Activated T-helper 2 cell treated with anti-CD3 and anti-CD28 coated beads, Interferon-gamma antibody, Interleukin-2, Interleukin-4, amounts not matched to agents 10 μg/mL and 5 μg/mL and 100 μg/mL, durations not matched to agents 14 hours and 24 hours and 36 hours (primary cell): Measurements from ENCODE around the gene FAM78A. TPM values are rescaled to one million over a fixed set of nuclear protein-coding genes. Genes with fewer than 3 reads are reported as not detected.
"Not testable (repeated sequence)": the region's sequence is repeated elsewhere in the genome, so short reads cannot be mapped to it uniquely, and the experiment has no call there.

Experiments
- DNase-seq: peaks from one replicate; pipeline ENCODE4 v3.0.0; 2021; ENCODE audit warnings: low spot score
- H3K27ac Mint-ChIP-seq: one replicate; pipeline ENCODE4 v1.8.0; 2021; ENCODE audit warnings: mixed read lengths
- H3K27me3 Mint-ChIP-seq: one replicate; pipeline ENCODE4 v1.8.0; 2021; ENCODE audit warnings: low read depth, mixed read lengths
- H3K36me3 Mint-ChIP-seq: one replicate; pipeline ENCODE4 v1.8.0; 2021; ENCODE audit warnings: low read depth, mixed read lengths
- H3K4me1 Mint-ChIP-seq: one replicate; pipeline ENCODE4 v1.8.0; 2021; ENCODE audit warnings: low read depth, mixed read lengths
- H3K4me3 Mint-ChIP-seq: one replicate; pipeline ENCODE4 v1.8.0; 2021; ENCODE audit warnings: low read depth, mild to moderate bottlenecking, moderate library complexity, mixed read lengths
- H3K9me3 Mint-ChIP-seq: one replicate; pipeline ENCODE4 v1.8.0; 2021; ENCODE audit warnings: mixed read lengths
- intact Hi-C: fragments of 100-400 bp; cut with micrococcal nuclease; formaldehyde crosslinking; loops from one replicate; pipeline ENCODE4 v1.15.1; 2023
- total RNA-seq: library from RNA; stranded (reverse); gene quantifications from 2 replicates; pipeline ENCODE4 v1.2.3, GENCODE V29; 2022

FAM78A gene
- total RNA-seq, 1 donor from 2014 or later = 55.3 TPM

- Mint-ChIP-seq H3K4me1 (peaks cover 38% of the 10 kb centered on the region), H3K36me3 (peaks cover 60% of the 10 kb centered on the region), H3K27me3 (no peaks in the 10 kb centered on the region), H3K27ac (peak overlapping the region; percentile 97), H3K9me3 (no peaks in the 10 kb centered on the region), H3K4me3 (peak overlapping the region; percentile 100)
- intact Hi-C loops = loop anchor here (1.0 to 10.0 kb wide), 7 partner anchors 37 to 1240 kb away; partner anchors contain the start of genes NUP214 and POMT1
- DNase-seq = no peak
Observed at GRCh38 chr9:131274674-131275331, 1.5 kb downstream of the FAM78A start.

DNA sequence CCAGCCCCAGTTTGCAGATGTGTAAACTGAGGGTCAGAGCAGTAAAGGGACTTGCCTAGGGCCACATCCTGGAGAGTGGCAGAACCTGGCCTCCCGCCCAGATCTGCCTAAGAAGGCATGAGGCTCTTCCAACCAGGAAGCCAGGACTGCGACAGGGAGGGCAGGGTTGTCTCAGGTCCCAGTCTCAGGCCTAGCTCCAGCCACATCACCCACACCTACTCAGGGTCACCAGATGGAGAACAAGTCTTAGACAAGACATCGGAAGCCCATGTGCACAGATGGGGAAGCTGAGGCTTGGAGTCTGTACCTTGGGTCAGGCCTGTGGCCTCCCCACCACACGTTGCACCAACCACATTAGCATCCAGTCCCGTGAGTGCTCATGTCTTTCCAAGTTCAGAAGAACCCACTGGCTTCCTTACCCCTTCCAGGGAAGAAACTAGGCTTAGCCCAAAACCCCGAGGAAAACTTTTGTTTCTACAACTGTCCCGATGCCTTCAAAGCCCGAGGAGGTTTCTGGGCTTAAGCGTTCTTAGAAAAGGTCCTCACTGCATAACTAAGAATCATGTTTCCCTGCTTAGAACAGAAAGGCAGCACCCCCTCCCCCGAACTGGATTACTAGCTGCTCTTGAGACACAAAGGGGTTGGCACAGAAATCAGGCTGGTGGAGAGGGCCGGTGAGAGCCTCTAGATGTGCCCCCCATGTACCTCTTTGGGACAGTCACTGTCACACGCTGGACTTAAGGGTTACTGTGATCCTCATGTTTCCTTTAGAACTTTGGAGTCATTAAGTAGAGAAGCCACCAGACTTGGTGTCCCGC lies 2.2 kb downstream of the FAM78A start:
- DNase-seq = no peak
- intact Hi-C loops = loop anchor here (1.0 to 10.0 kb wide), 5 partner anchors 36 to 1239 kb away; no protein-coding TSS in a partner anchor
- H3K4me1 Mint-ChIP-seq = peaks cover 43% of the 10 kb centered on the region
- H3K9me3 Mint-ChIP-seq = no peaks in the 10 kb centered on the region
- H3K27me3 Mint-ChIP-seq = no peaks in the 10 kb centered on the region
- H3K4me3 Mint-ChIP-seq = peak overlapping the region; percentile 100
- peak overlapping the region; percentile 97 for H3K27ac Mint-ChIP-seq
- H3K36me3 Mint-ChIP-seq = peaks cover 63% of the 10 kb centered on the region

- Mint-ChIP-seq H3K27me3 (no peaks in the 10 kb centered on the region), H3K27ac (peak overlapping the region; percentile 97), H3K36me3 (peaks cover 64% of the 10 kb centered on the region), H3K9me3 (no peaks in the 10 kb centered on the region), H3K4me1 (peaks cover 38% of the 10 kb centered on the region), H3K4me3 (peak overlapping the region; percentile 100)
- DNase-seq = no peak
- intact Hi-C loops = loop anchor here (5.0 to 10.0 kb wide), 3 partner anchors 124 to 1238 kb away; no protein-coding TSS in a partner anchor
Observed at GRCh38 chr9:131273146-131273855, 3.0 kb downstream of the FAM78A start.

- Mint-ChIP-seq H3K36me3 (peaks cover 64% of the 10 kb centered on the region), H3K4me3 (peak overlapping the region; percentile 100), H3K4me1 (peaks cover 41% of the 10 kb centered on the region), H3K9me3 (no peaks in the 10 kb centered on the region), H3K27ac (peak overlapping the region; percentile 97), H3K27me3 (no peaks in the 10 kb centered on the region)
- DNase-seq = no peak
- intact Hi-C loops = loop anchor here (5.0 to 10.0 kb wide), 3 partner anchors 125 to 1237 kb away; no protein-coding TSS in a partner anchor
Observed at GRCh38 chr9:131272212-131272611, 4.1 kb downstream of the FAM78A start.

- intact Hi-C loops = loop anchor here (2.0 to 10.0 kb wide), 4 partner anchors 19 to 1237 kb away; no protein-coding TSS in a partner anchor
- Mint-ChIP-seq H3K4me1 (peaks cover 48% of the 10 kb centered on the region), H3K4me3 (peak overlapping the region; percentile 100), H3K27ac (peak overlapping the region; percentile 97), H3K27me3 (no peaks in the 10 kb centered on the region), H3K9me3 (no peaks in the 10 kb centered on the region), H3K36me3 (peaks cover 71% of the 10 kb centered on the region)
- DNase-seq = no peak
Observed at GRCh38 chr9:131271506-131271931, 4.8 kb downstream of the FAM78A start.

DNA sequence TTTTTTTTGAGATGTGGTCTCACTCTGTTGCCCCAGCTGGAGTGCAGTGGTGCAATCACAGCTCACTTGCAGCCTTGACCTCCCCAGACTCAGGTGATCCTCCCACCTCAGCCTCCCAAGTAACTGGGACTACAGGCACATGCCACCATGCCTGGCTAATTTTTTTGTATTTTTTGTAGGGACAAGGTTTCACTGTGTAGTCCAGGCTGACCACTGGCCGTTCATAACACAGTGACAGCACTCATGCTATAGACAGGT lies 5.4 kb downstream of the FAM78A start:
- not testable (repeated sequence) for H3K9me3 Mint-ChIP-seq, H3K27me3 Mint-ChIP-seq, DNase-seq
- Mint-ChIP-seq H3K4me1 (peaks cover 54% of the 10 kb centered on the region), H3K36me3 (peaks cover 72% of the 10 kb centered on the region), H3K27ac (peak overlapping the region; percentile 97), H3K4me3 (peak overlapping the region; percentile 100)
- intact Hi-C loops = loop anchor here (2.0 to 10.0 kb wide), 4 partner anchors 18 to 1236 kb away; no protein-coding TSS in a partner anchor

- no peaks in the 10 kb centered on the region for H3K27me3 Mint-ChIP-seq
- peak; percentile 45 for DNase-seq
- H3K36me3 Mint-ChIP-seq = peaks cover 67% of the 10 kb centered on the region
- intact Hi-C loops = loop anchor here (2.0 to 10.0 kb wide), 4 partner anchors 18 to 1236 kb away; no protein-coding TSS in a partner anchor
- H3K4me3 Mint-ChIP-seq = peak overlapping the region; percentile 100
- H3K27ac Mint-ChIP-seq = peak overlapping the region; percentile 97
- peaks cover 58% of the 10 kb centered on the region for H3K4me1 Mint-ChIP-seq
- no peaks in the 10 kb centered on the region for H3K9me3 Mint-ChIP-seq
Observed at GRCh38 chr9:131270171-131271015, 5.9 kb downstream of the FAM78A start.

DNA sequence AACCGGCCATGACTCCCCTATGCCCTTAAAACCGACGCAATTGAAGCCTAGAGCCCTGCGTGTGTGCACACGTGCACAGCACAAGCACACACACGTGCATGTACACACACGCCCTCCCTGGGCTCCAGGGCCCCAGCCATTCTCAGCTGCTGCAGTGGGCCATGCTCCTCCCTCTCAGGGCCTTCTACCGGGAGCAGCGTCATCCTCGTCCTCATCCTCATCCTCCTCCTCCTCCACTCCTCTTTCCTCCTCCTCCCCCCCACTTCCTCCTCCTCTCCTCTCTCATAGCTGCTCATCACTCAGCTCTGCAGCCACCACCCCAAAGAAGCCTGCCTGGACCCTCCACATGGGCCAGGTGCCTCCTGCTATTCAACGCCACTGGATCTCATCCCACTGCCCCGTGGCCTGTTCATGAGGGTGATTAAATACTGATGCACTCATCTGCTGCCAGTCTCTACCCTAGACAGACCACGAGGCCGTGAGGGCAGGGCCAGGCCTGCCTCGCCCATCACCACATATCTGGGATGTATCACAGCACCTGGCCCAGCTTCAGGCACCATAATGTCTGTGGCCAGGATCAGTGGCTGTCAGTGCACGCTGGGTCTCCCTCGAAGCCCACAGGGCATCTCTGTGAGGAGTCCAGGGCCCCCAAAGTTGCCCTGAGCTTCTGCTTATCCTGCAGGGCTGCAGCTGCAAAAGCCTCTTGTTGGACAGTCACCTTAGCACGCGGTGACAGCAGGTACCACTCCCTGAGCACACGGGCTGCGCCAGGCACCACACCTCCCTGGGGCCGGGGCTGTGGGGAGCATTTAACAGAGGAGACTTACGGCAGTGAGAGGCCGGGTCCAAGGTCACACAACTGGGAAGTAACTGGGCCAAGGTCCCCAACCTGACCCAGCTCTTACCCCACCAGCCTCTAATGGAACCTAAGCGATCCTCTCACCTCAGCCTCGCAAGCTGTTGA lies 9.8 kb downstream of the FAM78A start:
- peaks cover 64% of the 10 kb centered on the region for H3K36me3 Mint-ChIP-seq
- H3K4me1 Mint-ChIP-seq = peaks cover 67% of the 10 kb centered on the region
- no peaks in the 10 kb centered on the region for H3K27me3 Mint-ChIP-seq
- DNase-seq = no peak
- peak overlapping the region; percentile 75 for H3K4me3 Mint-ChIP-seq
- H3K9me3 Mint-ChIP-seq = no peaks in the 10 kb centered on the region
- H3K27ac Mint-ChIP-seq = peak overlapping the region; percentile 97
- intact Hi-C loops = no loop called here

DNA sequence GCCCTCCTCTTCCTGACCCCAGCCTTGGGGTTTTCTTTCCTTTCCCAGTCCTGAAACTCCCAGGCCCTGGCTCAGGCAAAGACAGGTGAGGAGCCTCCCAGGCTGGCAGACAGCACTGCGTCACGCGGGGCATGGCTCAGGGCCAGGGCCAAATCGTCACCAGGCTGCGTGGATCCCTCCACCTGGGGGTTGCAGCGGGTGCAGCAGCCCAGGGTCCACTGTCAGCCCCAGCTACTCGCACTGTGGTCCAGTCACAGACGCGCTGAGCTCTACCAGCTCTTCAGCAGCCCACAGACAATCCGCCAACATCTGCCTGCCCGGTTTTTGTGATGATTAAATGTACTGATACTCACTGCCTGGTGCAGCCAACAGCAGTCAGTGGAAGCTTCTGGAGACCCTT lies 12.1 kb downstream of the FAM78A start:
- Mint-ChIP-seq H3K36me3 (peaks cover 69% of the 10 kb centered on the region), H3K4me1 (peaks cover 51% of the 10 kb centered on the region), H3K27me3 (no peaks in the 10 kb centered on the region), H3K4me3 (peak overlapping the region; percentile 33), H3K27ac (peak overlapping the region; percentile 81), H3K9me3 (no peaks in the 10 kb centered on the region)
- DNase-seq = no peak
- intact Hi-C loops = no loop called here

DNA sequence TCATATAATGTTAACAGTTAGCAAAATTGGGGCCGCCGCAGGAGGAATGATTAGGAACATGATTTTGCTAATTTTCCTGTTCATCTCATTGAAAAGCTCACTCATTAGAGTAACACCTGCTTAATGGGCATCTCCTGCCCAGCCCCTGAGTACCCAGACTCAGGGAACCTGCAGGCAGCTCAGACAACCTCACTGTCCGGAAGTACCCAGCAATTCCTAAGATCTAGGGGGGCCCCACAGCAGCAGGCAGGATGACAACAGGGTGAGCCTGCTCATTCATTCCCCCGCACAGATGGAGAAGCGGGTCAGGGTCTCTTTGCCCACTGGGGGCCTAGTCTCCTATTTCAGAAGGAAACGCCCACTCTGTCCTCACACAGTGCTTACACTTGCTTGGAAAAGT lies 12.6 kb downstream of the FAM78A start:
- no peak for DNase-seq
- Mint-ChIP-seq H3K36me3 (peaks cover 71% of the 10 kb centered on the region), H3K27me3 (no peaks in the 10 kb centered on the region), H3K27ac (peak overlapping the region; percentile 81), H3K4me3 (peak overlapping the region; percentile 37), H3K4me1 (peaks cover 48% of the 10 kb centered on the region), H3K9me3 (no peaks in the 10 kb centered on the region)
- intact Hi-C loops = no loop called here

DNA sequence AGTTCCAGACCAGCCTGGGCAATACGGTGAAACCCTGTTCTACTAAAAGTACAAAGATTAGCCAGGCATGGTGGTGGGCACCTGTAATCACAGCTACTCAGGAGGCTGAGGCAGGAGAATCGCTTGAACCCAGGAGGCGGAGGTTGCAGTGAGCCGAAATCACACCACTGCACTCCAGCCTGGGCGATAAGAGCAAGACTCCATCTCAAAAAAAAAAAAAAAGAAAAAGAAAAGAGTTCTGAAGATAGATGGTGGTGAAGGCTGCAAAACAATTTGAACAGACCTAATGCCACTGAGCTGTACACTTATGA lies 13.3 kb downstream of the FAM78A start:
- H3K27ac Mint-ChIP-seq = peak overlapping the region; percentile 40
- intact Hi-C loops = not testable (repeated sequence)

More for the DNA sequence above, 13.3 kb downstream of the FAM78A start:
- not testable (repeated sequence) for H3K27me3 Mint-ChIP-seq, DNase-seq, H3K9me3 Mint-ChIP-seq, H3K4me3 Mint-ChIP-seq
- H3K36me3 Mint-ChIP-seq = peaks cover 73% of the 10 kb centered on the region
- peaks cover 46% of the 10 kb centered on the region for H3K4me1 Mint-ChIP-seq
